ENCODE results near the gene ROR1. TPM values are rescaled to one million over a fixed set of nuclear protein-coding genes. Genes with fewer than 3 reads are reported as not detected.

The ROR1 gene
- total and polyA plus RNA-seq, 2 donors (not counting 3 experiments of a cell fraction or from before 2014, with no cell fraction given): 2.6 to 3.5 TPM

DNA sequence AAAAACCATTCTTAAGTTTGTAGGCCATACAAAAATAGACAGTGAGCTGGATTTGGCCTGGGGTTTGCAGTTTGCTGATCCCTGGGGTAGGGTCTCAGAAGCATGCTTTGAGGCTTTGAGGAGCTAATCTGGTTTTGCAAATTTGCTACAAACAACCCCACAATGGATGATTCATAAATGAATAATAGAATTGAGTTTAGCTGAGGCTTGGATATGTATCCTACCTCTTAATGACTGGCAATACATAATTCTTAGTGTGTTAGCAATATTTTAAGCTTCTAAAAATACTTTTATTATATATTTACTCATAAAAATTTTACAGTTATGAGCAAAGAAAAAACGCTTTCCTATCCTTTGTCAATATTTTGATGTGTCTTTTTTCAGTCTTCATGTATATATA is 50.6 kb downstream of the ROR1 start:
- ChIA-PET POLR2A (no interaction called here), CTCF (interaction anchor here (0.8 to 1.4 kb wide), 5 partner anchors 14 to 313 kb away, joined by 3 to 5 read pairs (median 3); no protein-coding TSS in a partner anchor)
- TF ChIP-seq GATA2 (IDR thresholded peaks at IDR 0.05; ENCODE audit: insufficient read depth, insufficient read length, low read depth, low read length): no peak
- no peak for TF ChIP-seq JUN (IDR thresholded peaks at IDR 0.05; ENCODE audit: borderline replicate concordance, insufficient read depth, insufficient read length, low read depth)
- TF ChIP-seq MYC (IDR thresholded peaks at IDR 0.05; ENCODE audit: low read depth, low read length): no peak
- TF ChIP-seq, protein P1, sequence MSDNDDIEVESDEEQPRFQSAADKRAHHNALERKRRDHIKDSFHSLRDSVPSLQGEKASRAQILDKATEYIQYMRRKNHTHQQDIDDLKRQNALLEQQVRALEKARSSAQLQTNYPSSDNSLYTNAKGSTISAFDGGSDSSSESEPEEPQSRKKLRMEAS (IDR thresholded peaks at IDR 0.05; ENCODE audit: insufficient read depth, insufficient read length): no peak
- TF ChIP-seq POLR2AphosphoS5 (IDR thresholded peaks at IDR 0.05; ENCODE audit: insufficient read depth, low read depth, low read length): no peak
- no peak for TF ChIP-seq POLR2A (IDR thresholded peaks at IDR 0.05; ENCODE audit: low read depth, low read length)
- no peak for TF ChIP-seq FOS (IDR thresholded peaks at IDR 0.05; ENCODE audit: borderline replicate concordance, insufficient read depth, low read length)
- no peak for TF ChIP-seq EZH2 (IDR thresholded peaks at IDR 0.05; ENCODE audit: borderline replicate concordance, low read depth, low read length, severe bottlenecking)
- TF ChIP-seq, protein P2, sequence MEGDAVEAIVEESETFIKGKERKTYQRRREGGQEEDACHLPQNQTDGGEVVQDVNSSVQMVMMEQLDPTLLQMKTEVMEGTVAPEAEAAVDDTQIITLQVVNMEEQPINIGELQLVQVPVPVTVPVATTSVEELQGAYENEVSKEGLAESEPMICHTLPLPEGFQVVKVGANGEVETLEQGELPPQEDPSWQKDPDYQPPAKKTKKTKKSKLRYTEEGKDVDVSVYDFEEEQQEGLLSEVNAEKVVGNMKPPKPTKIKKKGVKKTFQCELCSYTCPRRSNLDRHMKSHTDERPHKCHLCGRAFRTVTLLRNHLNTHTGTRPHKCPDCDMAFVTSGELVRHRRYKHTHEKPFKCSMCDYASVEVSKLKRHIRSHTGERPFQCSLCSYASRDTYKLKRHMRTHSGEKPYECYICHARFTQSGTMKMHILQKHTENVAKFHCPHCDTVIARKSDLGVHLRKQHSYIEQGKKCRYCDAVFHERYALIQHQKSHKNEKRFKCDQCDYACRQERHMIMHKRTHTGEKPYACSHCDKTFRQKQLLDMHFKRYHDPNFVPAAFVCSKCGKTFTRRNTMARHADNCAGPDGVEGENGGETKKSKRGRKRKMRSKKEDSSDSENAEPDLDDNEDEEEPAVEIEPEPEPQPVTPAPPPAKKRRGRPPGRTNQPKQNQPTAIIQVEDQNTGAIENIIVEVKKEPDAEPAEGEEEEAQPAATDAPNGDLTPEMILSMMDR (IDR thresholded peaks at IDR 0.05; ENCODE audit: extremely low read depth in 1 of 2, insufficient read depth in 1 of 2, low read depth in 1 of 2, low read length in 2 of 2): no peak
- Histone ChIP-seq H3K4me2 (ENCODE audit: insufficient read depth, low read length) (no peak overlapping the region), H3K9me1 (replicated peaks; ENCODE audit: control insufficient read depth, extremely low read depth, insufficient read depth, low read length) (no peaks in the 10 kb centered on the region), H3K27me3 (ENCODE audit: control insufficient read depth in 2 of 2, insufficient read depth in 2 of 2, low read length in 2 of 2) (no peaks in the 10 kb centered on the region), H3K79me2 (ENCODE audit: control insufficient read depth, insufficient read depth, low read length) (no peaks in the 10 kb centered on the region), H3K9me3 (replicated peaks; ENCODE audit: control insufficient read depth, insufficient read depth, low read length) (no peaks in the 10 kb centered on the region), H4K20me1 (replicated peaks; ENCODE audit: control insufficient read depth, extremely low read depth, insufficient read depth, low read length) (no peaks in the 10 kb centered on the region), H3K4me3 (replicated peaks in 1 of 3; ENCODE audit: insufficient read depth in 1 of 3, low read depth in 1 of 3, low read length in 3 of 3) (no peak overlapping the region), H3K27ac (ENCODE audit: insufficient read depth, low read depth, low read length) (no peak overlapping the region), H2AFZ (ENCODE audit: low read depth, low read length) (no peak overlapping the region), H3K4me1 (ENCODE audit: control insufficient read depth, extremely low read depth, insufficient read depth, low read length) (no peaks in the 10 kb centered on the region), H3K36me3 (ENCODE audit: control insufficient read depth in 2 of 2, extremely low read depth in 1 of 2, insufficient read depth in 2 of 2, low read length in 2 of 2) (no peaks in the 10 kb centered on the region), H3K9ac (replicated peaks; ENCODE audit: extremely low read depth, insufficient read depth, low read length) (no peak overlapping the region)
- intact Hi-C loops (cut with micrococcal nuclease): no loop called here
- dilution Hi-C loops (cut with MboI; ENCODE audit: extremely low pct_ligation_motif_present, low sequenced_read_pairs): no loop called here
- FAIRE-seq (no peak), DNase-seq (ENCODE audit: low read depth, low spot score) (no peak)
- BruUV-seq (replicated peaks): no TSS peak

All from endothelial cell of umbilical vein (primary cell).